HG03571 (cell line): ENCODE data around the gene AMMECR1L.
"Not testable (repeated sequence)": the region's sequence is repeated elsewhere in the genome, so short reads cannot be mapped to it uniquely, and the experiment has no call there.

Experiments used
- ATAC-seq: cut with Tn5 transposase; IDR thresholded peaks from one replicate; pipeline ENCODE4 v1.9.1; 2021; ENCODE audit not compliant: unreplicated experiment

AMMECR1L gene

GRCh38 chr2:127885780-127886592, at the start of gene AMMECR1L:
TSS of gene AMMECR1L (minus strand) at chr2:127885956. CDS start at chr2:127874234, 11,722 bp downstream.
- ATAC-seq = peak; percentile 89

- ATAC-seq = no peak
Observed at GRCh38 chr2:127935337-127935736, 49.6 kb upstream of the AMMECR1L start.

GRCh38 chr2:127932199-127932876, 46.6 kb upstream of the AMMECR1L start:
- no peak for ATAC-seq

GRCh38 chr2:127929449-127929848, 43.7 kb upstream of the AMMECR1L start:
- ATAC-seq = no peak

GRCh38 chr2:127927384-127927783, 41.6 kb upstream of the AMMECR1L start:
- ATAC-seq = no peak

GRCh38 chr2:127917916-127918315, 32.2 kb upstream of the AMMECR1L start:
- no peak for ATAC-seq

GRCh38 chr2:127913808-127914457, 28.2 kb upstream of the AMMECR1L start:
- no peak for ATAC-seq

- no peak for ATAC-seq
Observed at GRCh38 chr2:127911737-127912136, 26.0 kb upstream of the AMMECR1L start.

GRCh38 chr2:127910415-127910814, 24.7 kb upstream of the AMMECR1L start:
- no peak for ATAC-seq

GRCh38 chr2:127909019-127909418, 23.3 kb upstream of the AMMECR1L start:
- no peak for ATAC-seq

- not testable (repeated sequence) for ATAC-seq
Observed at GRCh38 chr2:127907733-127908400, 22.1 kb upstream of the AMMECR1L start.

- ATAC-seq = no peak
Observed at GRCh38 chr2:127906206-127906926, 20.6 kb upstream of the AMMECR1L start.

GRCh38 chr2:127901339-127902056, 15.7 kb upstream of the AMMECR1L start:
- no peak for ATAC-seq

- no peak for ATAC-seq
Observed at GRCh38 chr2:127897531-127898211, 11.9 kb upstream of the AMMECR1L start.

- no peak for ATAC-seq
Observed at GRCh38 chr2:127893494-127893893, 7.7 kb upstream of the AMMECR1L start.

- no peak for ATAC-seq
Observed at GRCh38 chr2:127893033-127893432, 7.3 kb upstream of the AMMECR1L start.

- no peak for ATAC-seq
Observed at GRCh38 chr2:127891811-127892210, 6.1 kb upstream of the AMMECR1L start.

- ATAC-seq = not testable (repeated sequence)
Observed at GRCh38 chr2:127890756-127891155, 5.0 kb upstream of the AMMECR1L start.

- no peak for ATAC-seq
Observed at GRCh38 chr2:127888772-127889171, 3.0 kb upstream of the AMMECR1L start.
